ENCODE data around the gene MRPL45. TPM values are rescaled to one million over a fixed set of nuclear protein-coding genes. Genes with fewer than 3 reads are reported as not detected.

MRPL45 gene
- polyA plus RNA-seq, 3 donors: 66.6 to 73.1 (median 68.4) TPM

- no peak for DNase-seq (ENCODE audit: low read depth in 3 of 3, low spot score in 2 of 3)
Measured at GRCh38 chr17:38324772-38325171, 27.8 kb downstream of the MRPL45 start.

- DNase-seq (ENCODE audit: low read depth in 3 of 3, low spot score in 2 of 3): no peak
Measured at GRCh38 chr17:38325221-38325851, 28.4 kb downstream of the MRPL45 start.

GRCh38 chr17:38326996-38327792, 30.2 kb downstream of the MRPL45 start:
- DNase-seq (ENCODE audit: low read depth in 3 of 3, low spot score in 2 of 3): no peak

- no peak for DNase-seq (ENCODE audit: low read depth in 3 of 3, low spot score in 2 of 3)
Measured at GRCh38 chr17:38327936-38328335, 31.0 kb downstream of the MRPL45 start.

GRCh38 chr17:38328620-38329019, 31.7 kb downstream of the MRPL45 start:
- no peak for DNase-seq (ENCODE audit: low read depth in 3 of 3, low spot score in 2 of 3)

- DNase-seq (ENCODE audit: low read depth in 3 of 3, low spot score in 2 of 3): no peak
Measured at GRCh38 chr17:38329284-38329683, 32.3 kb downstream of the MRPL45 start.

- no peak for DNase-seq (ENCODE audit: low read depth in 3 of 3, low spot score in 2 of 3)
Measured at GRCh38 chr17:38329808-38330730, 33.1 kb downstream of the MRPL45 start.

- no peak for DNase-seq (ENCODE audit: low read depth in 3 of 3, low spot score in 2 of 3)
Measured at GRCh38 chr17:38330941-38331411, 34.0 kb downstream of the MRPL45 start.

- no peak for DNase-seq (ENCODE audit: low read depth in 3 of 3, low spot score in 2 of 3)
Measured at GRCh38 chr17:38332735-38333134, 35.8 kb downstream of the MRPL45 start.

- no peak for DNase-seq (ENCODE audit: low read depth in 3 of 3, low spot score in 2 of 3)
Measured at GRCh38 chr17:38333635-38334295, 36.8 kb downstream of the MRPL45 start.

GRCh38 chr17:38334480-38335364, 37.8 kb downstream of the MRPL45 start:
- DNase-seq (ENCODE audit: low read depth in 3 of 3, low spot score in 2 of 3): no peak

- no peak for DNase-seq (ENCODE audit: low read depth in 3 of 3, low spot score in 2 of 3)
Measured at GRCh38 chr17:38336838-38337237, 39.9 kb downstream of the MRPL45 start.

- no peak for DNase-seq (ENCODE audit: low read depth in 3 of 3, low spot score in 2 of 3)
Measured at GRCh38 chr17:38338053-38338452, 41.1 kb downstream of the MRPL45 start.

GRCh38 chr17:38338535-38338934, 41.6 kb downstream of the MRPL45 start:
- no peak for DNase-seq (ENCODE audit: low read depth in 3 of 3, low spot score in 2 of 3)

- no peak for DNase-seq (ENCODE audit: low read depth in 3 of 3, low spot score in 2 of 3)
Measured at GRCh38 chr17:38339891-38340290, 42.9 kb downstream of the MRPL45 start.

- no peak for DNase-seq (ENCODE audit: low read depth in 3 of 3, low spot score in 2 of 3)
Measured at GRCh38 chr17:38341035-38341721, 44.2 kb downstream of the MRPL45 start.

GRCh38 chr17:38342886-38343607, 46.1 kb downstream of the MRPL45 start:
- DNase-seq (ENCODE audit: low read depth in 3 of 3, low spot score in 2 of 3): no peak

Measured in right renal cortex interstitium (tissue), 3 donors.